Activated T-cell treated with anti-CD3 and anti-CD28 coated beads, Interleukin-2, amount 50 U/mL, for 72 hours (primary cell): ENCODE results near the gene MUC2. TPM values are rescaled to one million over a fixed set of nuclear protein-coding genes. Genes with fewer than 3 reads are reported as not detected.

Experiments
- ATAC-seq, 2 donors: fragments of 150-1000 bp; cut with Tn5 transposase; replicated peaks in 1 of 2; 2 replicates each; pipeline ENCODE4 v1.10.0; 2021; ENCODE audit warnings: moderate library complexity in 2 of 2, mild to moderate bottlenecking in 1 of 2
- DNase-seq, 2 donors: peaks; one replicate each; pipeline ENCODE4 v3.0.0; 2021 to 2022; ENCODE audit warnings: mixed read lengths in 1 of 2
- H3K27ac Mint-ChIP-seq: one replicate; pipeline ENCODE4 v1.8.0; 2022; ENCODE audit warnings: mild to moderate bottlenecking, moderate library complexity, mixed read lengths
- H3K27me3 Mint-ChIP-seq: one replicate; pipeline ENCODE4 v1.8.0; 2022; ENCODE audit warnings: low read depth, mixed read lengths
- H3K36me3 Mint-ChIP-seq, 2 donors: one replicate each; pipeline ENCODE4 v1.8.0; 2022; ENCODE audit warnings: mixed read lengths in 2 of 2, mild to moderate bottlenecking in 1 of 2; ENCODE audit not compliant: insufficient read depth in 2 of 2
- H3K4me1 Mint-ChIP-seq: one replicate; pipeline ENCODE4 v1.8.0; 2022; ENCODE audit warnings: low read depth, mixed read lengths
- H3K4me3 Mint-ChIP-seq, 2 donors: one replicate each; pipeline ENCODE4 v1.8.0; 2022; ENCODE audit warnings: mild to moderate bottlenecking in 2 of 2, mixed read lengths in 2 of 2, moderate library complexity in 2 of 2
- H3K9me3 Mint-ChIP-seq, 2 donors: one replicate each; pipeline ENCODE4 v1.8.0; 2022; ENCODE audit warnings: mixed read lengths in 2 of 2
- total RNA-seq, 2 donors: library from RNA; stranded (reverse); gene quantifications; one replicate each; pipeline ENCODE4 v1.2.3, GENCODE V29; 2022

Gene MUC2
- total RNA-seq, 2 donors from 2014 or later, result not detected

DNA sequence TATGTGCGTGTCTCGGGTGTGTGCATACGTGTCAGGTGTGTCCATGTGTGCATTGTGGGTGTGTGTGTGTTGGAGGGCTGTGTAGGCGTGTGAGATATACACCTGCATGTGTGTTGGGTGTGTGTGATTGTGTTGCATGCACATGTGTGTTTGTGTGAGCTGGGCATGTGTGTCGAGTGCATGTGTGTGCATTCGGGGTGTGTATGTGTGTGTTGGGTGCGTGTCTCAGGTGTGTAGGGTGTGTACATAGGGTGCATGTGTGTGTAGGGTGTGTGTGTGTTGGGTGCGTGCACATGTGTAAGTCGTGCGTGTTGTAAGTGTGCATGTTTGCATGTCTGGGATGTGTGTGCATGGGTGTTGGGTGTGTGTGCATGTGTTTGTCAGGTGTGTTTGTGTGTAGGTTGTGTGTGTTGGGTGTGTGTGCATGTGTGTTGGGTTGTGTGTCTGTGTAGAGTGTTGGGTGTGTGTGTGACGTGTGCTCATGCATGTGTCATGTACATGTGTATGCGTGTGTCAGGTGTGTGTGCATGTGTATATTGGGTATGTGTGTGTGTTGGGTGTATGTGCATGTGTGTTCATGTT is 42.3 kb upstream of the MUC2 start:
- H3K4me1 Mint-ChIP-seq, result no peaks in the 10 kb centered on the region
- H3K27me3 Mint-ChIP-seq, result no peaks in the 10 kb centered on the region
- no peak for DNase-seq
- no peaks in the 10 kb centered on the region for H3K36me3 Mint-ChIP-seq
- no peak for ATAC-seq
- no peak overlapping the region for H3K27ac Mint-ChIP-seq
- H3K4me3 Mint-ChIP-seq, result no peak overlapping the region
- H3K9me3 Mint-ChIP-seq, result peaks cover 5 to 6% of the 10 kb centered on the region in 2 donors

- Mint-ChIP-seq H3K4me1 (no peaks in the 10 kb centered on the region), H3K27me3 (no peaks in the 10 kb centered on the region), H3K9me3 (peaks cover 5 to 6% of the 10 kb centered on the region in 2 donors), H3K36me3 (no peaks in the 10 kb centered on the region), H3K27ac (no peak overlapping the region), H3K4me3 (no peak overlapping the region)
- ATAC-seq (no peak), DNase-seq (no peak)
Measured at GRCh38 chr11:1033016-1033798, 41.5 kb upstream of the MUC2 start.

DNA sequence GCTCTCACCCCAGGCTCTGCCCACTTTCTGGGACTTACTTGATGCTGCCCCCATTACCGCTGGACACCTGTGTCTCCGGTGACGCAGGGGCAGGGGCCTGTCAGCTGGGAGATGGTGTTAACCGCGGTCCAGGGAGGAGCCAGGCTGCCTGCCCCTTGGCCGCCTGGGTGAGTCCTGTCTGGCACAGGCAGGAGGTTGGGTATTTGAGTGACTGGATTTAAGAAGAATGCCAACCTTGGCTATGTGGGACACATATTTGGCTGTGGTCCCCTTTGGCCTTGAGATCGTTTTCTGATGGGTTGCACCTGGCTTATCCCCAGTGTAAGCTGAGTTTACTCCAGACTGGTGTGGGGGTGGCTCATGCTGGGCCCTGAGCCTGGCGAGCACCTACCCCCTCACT is 40.7 kb upstream of the MUC2 start:
- no peaks in the 10 kb centered on the region for H3K4me1 Mint-ChIP-seq
- no peak for ATAC-seq
- H3K27me3 Mint-ChIP-seq, result no peaks in the 10 kb centered on the region

DNA sequence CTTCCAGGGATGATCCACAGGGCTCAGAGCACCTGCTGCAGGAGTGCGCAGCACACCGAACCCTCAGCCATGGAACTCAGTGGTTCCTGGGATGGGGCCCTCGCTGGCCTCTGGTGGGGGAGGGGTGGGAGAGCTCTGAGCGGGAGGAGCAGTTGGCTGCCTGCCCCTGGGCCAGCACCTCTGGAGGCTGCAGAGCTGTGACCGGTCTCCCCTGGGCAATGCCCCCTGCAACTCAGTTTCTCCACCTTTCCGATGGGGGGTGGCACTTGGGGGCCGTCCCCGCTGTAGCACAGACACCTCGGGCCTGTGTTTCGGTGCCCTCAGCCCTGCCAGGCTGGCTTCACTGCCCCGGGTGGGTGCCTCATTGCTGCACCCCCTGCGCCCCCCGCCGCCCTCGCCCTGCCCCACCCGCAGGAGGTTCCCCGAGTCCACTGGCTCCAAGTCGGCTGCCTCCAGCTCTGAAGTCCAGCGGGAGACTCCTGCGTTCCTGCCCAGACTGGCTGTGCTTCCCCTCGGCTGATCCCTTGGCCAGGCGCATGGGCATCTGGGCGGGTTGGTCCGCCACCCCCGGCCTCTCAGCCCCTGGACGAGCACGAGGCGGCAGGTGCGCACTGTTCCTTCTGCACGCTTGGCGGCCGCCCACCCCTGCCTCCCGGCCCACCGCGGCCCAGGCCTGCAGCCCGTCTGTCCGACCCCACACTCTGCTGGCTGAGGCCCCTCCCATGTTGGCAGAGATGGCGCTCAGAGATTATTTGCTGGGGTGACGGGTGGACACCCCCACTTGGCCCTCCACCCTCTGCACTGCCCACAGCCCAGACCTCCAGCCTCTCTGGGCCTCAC is 40.0 kb upstream of the MUC2 start:
- Mint-ChIP-seq H3K4me3 (no peak overlapping the region), H3K9me3 (peaks cover 5 to 6% of the 10 kb centered on the region in 2 donors), H3K27ac (no peak overlapping the region), H3K4me1 (no peaks in the 10 kb centered on the region), H3K27me3 (no peaks in the 10 kb centered on the region), H3K36me3 (no peaks in the 10 kb centered on the region)
- DNase-seq (no peak), ATAC-seq (no peak)

More for the DNA sequence above, 40.7 kb upstream of the MUC2 start:
- Mint-ChIP-seq H3K9me3 (peaks cover 5 to 6% of the 10 kb centered on the region in 2 donors), H3K36me3 (no peaks in the 10 kb centered on the region), H3K27ac (no peak overlapping the region), H3K4me3 (no peak overlapping the region)
- DNase-seq, result no peak

GRCh38 chr11:1035577-1036283 is 38.9 kb upstream of the MUC2 start:
- Mint-ChIP-seq H3K9me3 (peaks cover 5 to 6% of the 10 kb centered on the region in 2 donors), H3K4me1 (no peaks in the 10 kb centered on the region), H3K36me3 (no peaks in the 10 kb centered on the region), H3K4me3 (no peak overlapping the region), H3K27ac (no peak overlapping the region), H3K27me3 (no peaks in the 10 kb centered on the region)
- no peak for DNase-seq
- ATAC-seq, result no peak

DNA sequence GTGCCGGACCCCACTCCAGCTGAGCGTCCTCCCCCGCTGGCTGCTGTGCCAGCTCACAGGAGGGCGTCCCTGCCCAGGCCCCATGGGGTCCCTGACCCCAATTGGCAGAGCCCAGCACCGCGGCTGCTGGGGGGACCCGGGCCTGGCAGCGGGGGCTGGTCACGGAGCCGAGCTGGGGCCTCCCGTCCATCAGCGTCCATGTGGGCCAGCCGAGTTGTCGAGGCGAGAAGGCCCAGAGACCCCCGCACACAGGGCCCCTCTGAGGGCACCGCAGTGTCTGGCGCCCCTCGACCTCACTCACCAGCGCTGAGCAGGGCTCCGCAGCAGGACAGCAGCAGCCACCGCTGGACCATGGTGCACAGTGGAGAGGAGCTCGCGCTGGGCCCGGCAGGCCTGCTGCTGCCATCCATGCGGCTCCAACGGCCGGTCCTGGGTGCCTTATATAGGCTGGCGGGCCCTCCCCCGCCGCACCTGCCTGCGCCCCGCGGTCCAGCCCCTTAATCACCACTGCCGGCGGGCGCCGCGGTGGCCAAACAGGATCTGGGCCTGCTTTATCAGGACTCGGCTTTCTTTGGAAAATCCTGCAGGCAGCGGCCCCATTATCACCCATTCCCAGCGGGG is 38.3 kb upstream of the MUC2 start, which contains the start of gene MUC6:
Gene MUC6 (minus strand): TSS at position 416 of the 621 bp plus-strand sequence. CDS start 63 bp downstream, at position 353.
- Mint-ChIP-seq H3K27ac (no peak within 1 kb of the TSS), H3K36me3 (no peaks in the 10 kb centered on the region), H3K9me3 (peaks cover 5 to 6% of the 10 kb centered on the region in 2 donors), H3K4me1 (no peaks in the 10 kb centered on the region), H3K4me3 (no peak within 1 kb of the TSS), H3K27me3 (no peaks in the 10 kb centered on the region)
- DNase-seq (no peak), ATAC-seq (no peak)

GRCh38 chr11:1036931-1037330 is 37.7 kb upstream of the MUC2 start:
- H3K9me3 Mint-ChIP-seq, result peaks cover 5 to 6% of the 10 kb centered on the region in 2 donors
- DNase-seq, result no peak
- no peaks in the 10 kb centered on the region for H3K4me1 Mint-ChIP-seq
- ATAC-seq, result no peak
- H3K36me3 Mint-ChIP-seq, result no peaks in the 10 kb centered on the region
- no peak overlapping the region for H3K27ac Mint-ChIP-seq
- no peak overlapping the region for H3K4me3 Mint-ChIP-seq
- H3K27me3 Mint-ChIP-seq, result no peaks in the 10 kb centered on the region

DNA sequence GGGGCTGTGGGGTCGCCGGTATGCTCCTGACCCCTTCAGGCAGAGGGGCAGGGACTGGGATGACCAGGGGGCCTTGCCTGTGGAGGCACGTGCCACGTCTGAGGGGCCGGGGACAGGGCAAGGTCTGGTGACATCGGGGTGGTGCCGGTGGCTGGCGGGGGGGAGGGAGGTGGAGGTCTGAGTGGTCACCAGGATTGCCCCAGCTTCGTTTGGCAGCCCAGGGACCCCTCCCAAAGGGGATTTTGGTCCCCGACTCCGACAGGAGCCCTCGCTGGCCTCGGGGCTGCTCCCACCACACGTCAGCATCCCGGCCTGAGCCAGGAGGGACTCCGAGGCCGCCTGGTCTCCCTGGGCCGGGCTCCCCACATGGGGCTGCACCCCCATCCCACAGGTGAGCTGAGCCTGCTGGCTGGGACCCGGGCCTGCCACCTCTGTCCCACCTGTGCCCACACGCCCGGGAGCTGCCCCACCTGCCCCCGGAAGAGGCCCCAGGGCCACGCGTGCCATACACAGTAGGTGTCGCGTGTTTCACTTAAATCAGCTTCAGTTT is 37.1 kb upstream of the MUC2 start:
- ATAC-seq, result no peak

DNA sequence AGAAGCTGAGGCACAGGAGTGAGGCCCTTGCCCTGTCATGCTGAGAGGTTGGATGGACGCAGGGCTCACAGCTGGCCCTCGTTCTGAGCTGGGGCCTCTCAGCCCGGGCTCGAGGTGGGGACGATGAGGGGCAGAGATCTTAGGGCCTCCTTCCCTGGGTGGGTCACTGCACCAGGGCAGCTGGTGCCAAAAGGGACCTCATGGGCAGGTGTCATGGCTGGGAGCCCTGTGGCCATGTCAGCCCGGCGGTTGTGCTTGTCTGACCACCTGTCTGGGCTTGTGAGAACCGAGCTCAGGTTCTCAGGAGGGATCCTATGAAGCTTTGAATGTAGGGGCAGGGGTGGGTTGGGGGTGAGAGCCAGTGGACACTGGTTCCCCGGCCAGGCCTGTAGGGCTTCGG is 36.3 kb upstream of the MUC2 start:
- H3K27ac Mint-ChIP-seq, result no peak overlapping the region
- H3K4me1 Mint-ChIP-seq, result no peaks in the 10 kb centered on the region
- H3K9me3 Mint-ChIP-seq, result no peaks in the 10 kb centered on the region
- H3K36me3 Mint-ChIP-seq, result no peaks in the 10 kb centered on the region
- no peak for ATAC-seq
- H3K27me3 Mint-ChIP-seq, result no peaks in the 10 kb centered on the region
- no peak for DNase-seq
- H3K4me3 Mint-ChIP-seq, result no peak overlapping the region

More for the DNA sequence above, 37.1 kb upstream of the MUC2 start:
- H3K4me1 Mint-ChIP-seq, result no peaks in the 10 kb centered on the region
- H3K36me3 Mint-ChIP-seq, result no peaks in the 10 kb centered on the region
- no peak for DNase-seq
- no peaks in the 10 kb centered on the region for H3K27me3 Mint-ChIP-seq
- peaks cover under 1% of the 10 kb centered on the region in 2 donors for H3K9me3 Mint-ChIP-seq
- no peak overlapping the region for H3K4me3 Mint-ChIP-seq
- no peak overlapping the region for H3K27ac Mint-ChIP-seq

DNA sequence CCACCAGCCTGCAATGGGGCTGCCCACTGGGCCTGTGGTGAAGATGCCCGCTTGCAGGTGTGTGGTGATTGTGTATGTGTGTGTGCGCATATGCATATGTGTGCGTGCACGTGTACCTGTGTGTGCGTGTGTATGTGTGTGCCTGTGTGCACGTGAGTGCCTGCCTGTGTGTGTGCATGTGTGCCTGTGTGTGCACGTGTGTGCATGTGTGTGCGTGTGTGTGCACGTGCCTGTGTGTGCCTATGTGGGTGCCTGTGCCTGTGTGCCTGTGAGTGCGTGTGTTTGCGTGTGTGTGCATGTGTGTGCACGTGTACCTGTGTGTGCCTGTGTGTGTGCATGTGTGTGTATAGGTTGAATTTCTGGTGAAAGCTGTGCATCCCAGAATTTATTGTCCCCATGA is 35.8 kb upstream of the MUC2 start:
- no peaks in the 10 kb centered on the region for H3K9me3 Mint-ChIP-seq
- H3K27ac Mint-ChIP-seq, result no peak overlapping the region
- H3K36me3 Mint-ChIP-seq, result no peaks in the 10 kb centered on the region
- DNase-seq (no peak), ATAC-seq (no peak)
- H3K4me1 Mint-ChIP-seq, result no peaks in the 10 kb centered on the region
- peaks cover 3% of the 10 kb centered on the region for H3K27me3 Mint-ChIP-seq
- H3K4me3 Mint-ChIP-seq, result no peak overlapping the region

DNA sequence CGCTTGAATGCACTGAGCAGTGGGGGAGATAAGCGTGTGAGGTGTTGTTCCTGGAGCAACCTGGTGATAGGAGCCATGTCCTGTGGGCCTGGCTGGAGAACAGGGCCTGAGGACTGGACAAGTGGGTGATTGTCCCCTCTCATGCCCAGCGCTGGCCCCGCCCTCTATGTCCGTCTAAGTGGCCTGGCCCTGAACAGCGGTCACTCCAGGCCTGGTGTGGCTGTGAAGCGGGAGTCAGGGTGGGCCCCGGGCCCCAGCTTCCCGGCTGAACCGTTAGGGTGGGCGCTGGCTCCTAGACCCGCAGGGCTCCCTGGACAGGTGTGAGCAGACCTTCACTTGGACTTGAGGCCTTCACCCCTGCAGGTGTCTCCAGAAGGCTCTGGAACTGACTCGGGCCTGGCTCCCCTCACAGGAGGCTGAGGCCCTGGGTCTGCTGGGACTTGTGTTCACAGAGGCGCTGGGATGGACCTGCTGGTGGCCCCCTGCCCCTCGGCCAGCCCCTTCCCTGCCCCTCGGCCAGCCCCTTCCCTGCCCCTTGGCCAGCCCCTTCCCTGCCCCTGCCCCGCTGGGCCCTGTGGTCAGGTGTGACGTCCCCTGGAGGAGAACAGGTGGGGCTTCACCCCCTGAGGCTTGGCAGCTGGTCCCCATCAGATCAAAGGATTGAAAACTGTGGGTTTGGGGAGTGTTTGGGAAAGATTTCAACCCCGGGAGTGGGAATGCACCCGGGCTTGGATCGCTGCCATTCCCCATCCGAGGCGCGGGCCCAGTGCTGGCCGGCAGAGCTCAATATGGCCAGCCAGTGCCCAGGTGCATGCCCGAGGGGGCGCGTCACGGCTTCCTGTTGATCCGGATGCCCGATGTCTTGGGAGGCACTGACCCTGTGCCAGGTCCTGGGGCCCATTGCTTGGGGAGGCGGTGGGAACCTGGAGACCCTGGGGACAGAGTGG is 34.9 kb upstream of the MUC2 start:
- H3K27me3 Mint-ChIP-seq, result peaks cover 6% of the 10 kb centered on the region
- ATAC-seq, result no peak
- no peak for DNase-seq
- no peaks in the 10 kb centered on the region for H3K36me3 Mint-ChIP-seq
- no peak overlapping the region for H3K4me3 Mint-ChIP-seq
- no peak overlapping the region for H3K27ac Mint-ChIP-seq
- no peaks in the 10 kb centered on the region for H3K9me3 Mint-ChIP-seq
- H3K4me1 Mint-ChIP-seq, result no peaks in the 10 kb centered on the region
